ENCODE measurements around the gene WDR45B.

DNA sequence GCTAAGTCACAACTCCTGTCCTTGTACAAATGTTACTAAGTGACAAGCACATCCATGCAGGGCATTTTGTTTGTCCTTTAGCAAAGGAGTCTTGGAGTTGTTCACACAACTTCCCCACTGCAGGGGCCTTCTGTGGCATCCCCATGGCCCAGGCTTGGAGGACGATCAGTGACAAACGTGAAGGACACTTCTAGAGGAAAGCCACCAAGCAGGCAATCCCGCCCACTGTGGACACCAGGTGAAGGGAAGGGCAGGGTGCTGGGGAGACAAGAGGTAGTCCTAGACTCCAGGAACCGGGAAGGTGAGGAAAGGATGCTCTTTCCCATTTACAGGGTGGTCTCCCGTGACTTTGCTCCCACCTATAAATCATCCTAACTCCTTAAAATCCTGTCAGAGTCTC lies 4.1 kb downstream of the WDR45B start:
- TF ChIP-seq, protein P1, sequence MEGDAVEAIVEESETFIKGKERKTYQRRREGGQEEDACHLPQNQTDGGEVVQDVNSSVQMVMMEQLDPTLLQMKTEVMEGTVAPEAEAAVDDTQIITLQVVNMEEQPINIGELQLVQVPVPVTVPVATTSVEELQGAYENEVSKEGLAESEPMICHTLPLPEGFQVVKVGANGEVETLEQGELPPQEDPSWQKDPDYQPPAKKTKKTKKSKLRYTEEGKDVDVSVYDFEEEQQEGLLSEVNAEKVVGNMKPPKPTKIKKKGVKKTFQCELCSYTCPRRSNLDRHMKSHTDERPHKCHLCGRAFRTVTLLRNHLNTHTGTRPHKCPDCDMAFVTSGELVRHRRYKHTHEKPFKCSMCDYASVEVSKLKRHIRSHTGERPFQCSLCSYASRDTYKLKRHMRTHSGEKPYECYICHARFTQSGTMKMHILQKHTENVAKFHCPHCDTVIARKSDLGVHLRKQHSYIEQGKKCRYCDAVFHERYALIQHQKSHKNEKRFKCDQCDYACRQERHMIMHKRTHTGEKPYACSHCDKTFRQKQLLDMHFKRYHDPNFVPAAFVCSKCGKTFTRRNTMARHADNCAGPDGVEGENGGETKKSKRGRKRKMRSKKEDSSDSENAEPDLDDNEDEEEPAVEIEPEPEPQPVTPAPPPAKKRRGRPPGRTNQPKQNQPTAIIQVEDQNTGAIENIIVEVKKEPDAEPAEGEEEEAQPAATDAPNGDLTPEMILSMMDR (IDR thresholded peaks at IDR 0.05): no peak
- TF ChIP-seq POLR2AphosphoS5 (IDR thresholded peaks at IDR 0.05) (no peak), POLR2A (IDR thresholded peaks at IDR 0.05) (no peak)

All from sigmoid colon (tissue), 4 donors.